ENCODE measurements around the gene SNTG2.

DNA sequence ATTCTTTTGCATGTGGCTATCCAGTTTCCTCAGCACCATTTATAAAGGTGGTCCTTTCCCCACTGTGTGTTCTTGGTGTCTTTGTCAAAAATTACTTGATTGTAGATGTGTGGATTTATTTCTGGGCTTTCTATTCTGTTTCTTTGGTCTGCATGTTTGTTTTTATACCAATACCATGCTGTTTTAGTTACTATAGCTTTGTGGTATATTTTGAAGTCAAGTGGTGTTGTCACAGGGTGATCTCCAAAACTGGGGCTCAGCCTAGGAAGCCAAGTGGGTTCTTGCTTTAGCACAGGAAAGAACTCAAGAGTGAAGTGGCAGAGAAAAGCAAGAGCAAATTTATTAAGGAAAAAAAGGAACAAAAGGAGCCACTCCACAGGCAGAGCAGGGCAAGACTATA is 6.0 kb upstream of the SNTG2 start:
- TF ChIP-seq, protein P1, sequence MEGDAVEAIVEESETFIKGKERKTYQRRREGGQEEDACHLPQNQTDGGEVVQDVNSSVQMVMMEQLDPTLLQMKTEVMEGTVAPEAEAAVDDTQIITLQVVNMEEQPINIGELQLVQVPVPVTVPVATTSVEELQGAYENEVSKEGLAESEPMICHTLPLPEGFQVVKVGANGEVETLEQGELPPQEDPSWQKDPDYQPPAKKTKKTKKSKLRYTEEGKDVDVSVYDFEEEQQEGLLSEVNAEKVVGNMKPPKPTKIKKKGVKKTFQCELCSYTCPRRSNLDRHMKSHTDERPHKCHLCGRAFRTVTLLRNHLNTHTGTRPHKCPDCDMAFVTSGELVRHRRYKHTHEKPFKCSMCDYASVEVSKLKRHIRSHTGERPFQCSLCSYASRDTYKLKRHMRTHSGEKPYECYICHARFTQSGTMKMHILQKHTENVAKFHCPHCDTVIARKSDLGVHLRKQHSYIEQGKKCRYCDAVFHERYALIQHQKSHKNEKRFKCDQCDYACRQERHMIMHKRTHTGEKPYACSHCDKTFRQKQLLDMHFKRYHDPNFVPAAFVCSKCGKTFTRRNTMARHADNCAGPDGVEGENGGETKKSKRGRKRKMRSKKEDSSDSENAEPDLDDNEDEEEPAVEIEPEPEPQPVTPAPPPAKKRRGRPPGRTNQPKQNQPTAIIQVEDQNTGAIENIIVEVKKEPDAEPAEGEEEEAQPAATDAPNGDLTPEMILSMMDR (IDR thresholded peaks at IDR 0.05): no peak
- no peak for TF ChIP-seq POLR2A (IDR thresholded peaks at IDR 0.05)

Measured in tibial nerve (tissue), 3 donors.